GM23338 (cell line): ENCODE measurements around the gene YAP1. TPM values are rescaled to one million over a fixed set of nuclear protein-coding genes. Genes with fewer than 3 reads are reported as not detected.

ENCODE experiments used
- ATAC-seq: fragments of 200-7000 bp; cut with Tn5 transposase; 3 replicates; pipeline ENCODE4 v1.9.1; 2020
- DNase-seq: peaks from one replicate; pipeline ENCODE4 v3.0.0-alpha.2; 2015; ENCODE audit warnings: low spot score
- H2AFZ ChIP-seq: fragments of 200-600 bp; sonication (generic); 2 replicates; pipeline ENCODE4 v1.8.0; 2016; ENCODE audit warnings: antibody characterized with exemption, mild to moderate bottlenecking, moderate library complexity
- H3F3A ChIP-seq: fragments of 200-600 bp; sonication (generic); replicated peaks from 2 replicates; pipeline ENCODE4 v1.8.0; 2017; ENCODE audit warnings: antibody characterized with exemption, mixed run types, low read depth
- H3K27ac ChIP-seq: fragments of 200-600 bp; sonication (generic); 2 replicates; pipeline ENCODE4 v1.6.1; 2016; ENCODE audit warnings: low read depth
- H3K27me3 ChIP-seq: fragments of 200-600 bp; sonication (generic); 2 replicates; pipeline ENCODE4 v1.8.0; 2016; ENCODE audit warnings: mild to moderate bottlenecking, mixed run types, moderate library complexity; ENCODE audit not compliant: insufficient read depth
- H3K36me3 ChIP-seq: fragments of 200-600 bp; sonication (generic); 2 replicates; pipeline ENCODE4 v1.8.0; 2016; ENCODE audit warnings: mild to moderate bottlenecking; ENCODE audit not compliant: insufficient read depth
- H3K4me1 ChIP-seq: fragments of 200-600 bp; sonication (generic); 2 replicates; pipeline ENCODE4 v1.8.0; 2016; ENCODE audit warnings: mild to moderate bottlenecking, moderate library complexity; ENCODE audit not compliant: insufficient read depth
- H3K4me2 ChIP-seq: fragments of 200-600 bp; sonication (generic); 2 replicates; pipeline ENCODE4 v1.7.1; 2017; ENCODE audit warnings: mixed run types
- H3K4me3 ChIP-seq: fragments of 200-600 bp; sonication (generic); 2 replicates; pipeline ENCODE4 v1.6.1; 2016; ENCODE audit warnings: mixed run types
- H3K79me2 ChIP-seq: fragments of 200-600 bp; sonication (generic); replicated peaks from 2 replicates; pipeline ENCODE4 v1.8.0; 2017; ENCODE audit warnings: mild to moderate bottlenecking; ENCODE audit not compliant: insufficient read depth
- H3K9me2 ChIP-seq: fragments of 200-600 bp; sonication (generic); 2 replicates; pipeline ENCODE4 v1.8.0; 2017; ENCODE audit not compliant: insufficient read depth
- H4K20me1 ChIP-seq: fragments of 200-600 bp; sonication (generic); replicated peaks from 2 replicates; pipeline ENCODE4 v1.8.0; 2017; ENCODE audit warnings: mild to moderate bottlenecking; ENCODE audit not compliant: insufficient read depth
- H3K27ac Mint-ChIP-seq: 2 replicates; pipeline ENCODE4 v1.8.0; 2020; ENCODE audit warnings: inconsistent platforms, mild to moderate bottlenecking, moderate library complexity, mixed read lengths
- H3K27me3 Mint-ChIP-seq: 3 replicates; pipeline ENCODE4 v1.8.0; 2022; ENCODE audit warnings: low read depth, mild to moderate bottlenecking, moderate library complexity, mixed read lengths, inconsistent platforms; ENCODE audit not compliant: insufficient read depth, poor library complexity
- H3K36me3 Mint-ChIP-seq: 3 replicates; pipeline ENCODE4 v1.8.0; 2021; ENCODE audit warnings: low read depth, mild to moderate bottlenecking, inconsistent platforms, moderate library complexity, mixed read lengths
- H3K4me1 Mint-ChIP-seq: 3 replicates; pipeline ENCODE4 v1.8.0; 2020; ENCODE audit warnings: mild to moderate bottlenecking, inconsistent platforms, mixed read lengths
- H3K4me3 Mint-ChIP-seq: 3 replicates; pipeline ENCODE4 v1.8.0; 2021; ENCODE audit warnings: moderate library complexity, mild to moderate bottlenecking, inconsistent platforms, mixed read lengths
- H3K9me3 Mint-ChIP-seq: 3 replicates; pipeline ENCODE4 v1.8.0; 2020; ENCODE audit warnings: moderate library complexity, mild to moderate bottlenecking, inconsistent platforms, mixed read lengths
- CREB1 ChIP-seq: fragments of 250-450 bp; sonication (Bioruptor Pico); IDR thresholded peaks from 2 replicates; pipeline ENCODE4 v1.5.0; 2020; ENCODE audit warnings: low read depth, mild to moderate bottlenecking, moderate library complexity
- EZH2phosphoT487 ChIP-seq: fragments of 200-600 bp; sonication (generic); IDR thresholded peaks from one replicate; pipeline ENCODE4 v1.8.1; 2018; ENCODE audit warnings: antibody characterized with exemption; ENCODE audit not compliant: unreplicated experiment
- JUNB ChIP-seq: IDR thresholded peaks from one replicate; pipeline ENCODE4 v1.6.1; 2016; ENCODE audit warnings: antibody characterized with exemption; ENCODE audit not compliant: unreplicated experiment
- POLR2AphosphoS5 ChIP-seq: IDR thresholded peaks from 2 replicates; pipeline ENCODE4 v1.6.1; 2016; ENCODE audit warnings: antibody characterized with exemption, low read depth
- ZNF114 ChIP-seq: fragments of 250-450 bp; sonication (Bioruptor Pico); IDR thresholded peaks from 2 replicates; pipeline ENCODE4 v1.5.0; 2020; ENCODE audit warnings: mild to moderate bottlenecking, moderate library complexity
- ZNF331 ChIP-seq: fragments of 250-450 bp; sonication (Bioruptor Pico); IDR thresholded peaks from 2 replicates; pipeline ENCODE4 v1.5.0; 2020; ENCODE audit warnings: low read depth, mild to moderate bottlenecking, moderate library complexity
- polyA plus RNA-seq: library from polyadenylated mRNA; unstranded; fragments of >200 nt; fragmentation: Nextera tagmentation; extraction: Ambion mirVana; gene quantifications from 2 replicates; pipeline ENCODE4 v1.2.1, GENCODE V29; 2016
- total RNA-seq: library from RNA; depleted of rRNA; stranded (reverse); fragments of >200 nt; shearing (Covaris generic); gene quantifications from 2 replicates; pipeline ENCODE4 v1.2.3, GENCODE V29; 2014
- TF ChIP-seq, protein P1 (sequence below): IDR thresholded peaks from one replicate; pipeline ENCODE4 v1.6.1; 2018; ENCODE audit warnings: antibody characterized with exemption; ENCODE audit not compliant: unreplicated experiment
- TF ChIP-seq, protein P2 (sequence below): IDR thresholded peaks from 2 replicates; pipeline ENCODE4 v1.6.1; 2016; ENCODE audit warnings: antibody characterized with exemption
- TF ChIP-seq, protein P3 (sequence below), 2 experiments: fragments of 200-600 bp in 1 of 2; sonication (generic) in 1 of 2; conservative IDR thresholded peaks; 2 replicates each; pipeline versions ENCODE4 v1.5.1 to v1.6.1; 2016 to 2017; ENCODE audit warnings: antibody characterized with exemption in 2 of 2, low read depth in 2 of 2, mild to moderate bottlenecking in 2 of 2, moderate library complexity in 1 of 2
- TF ChIP-seq, protein P4 (sequence below): fragments of 250-450 bp; sonication (Bioruptor Pico); IDR thresholded peaks from 2 replicates; pipeline ENCODE4 v1.5.0; 2020; ENCODE audit warnings: mild to moderate bottlenecking, moderate library complexity

YAP1 gene
- total and polyA plus RNA-seq, 2 experiments from 2014 or later: 17.2 to 155 TPM

DNA sequence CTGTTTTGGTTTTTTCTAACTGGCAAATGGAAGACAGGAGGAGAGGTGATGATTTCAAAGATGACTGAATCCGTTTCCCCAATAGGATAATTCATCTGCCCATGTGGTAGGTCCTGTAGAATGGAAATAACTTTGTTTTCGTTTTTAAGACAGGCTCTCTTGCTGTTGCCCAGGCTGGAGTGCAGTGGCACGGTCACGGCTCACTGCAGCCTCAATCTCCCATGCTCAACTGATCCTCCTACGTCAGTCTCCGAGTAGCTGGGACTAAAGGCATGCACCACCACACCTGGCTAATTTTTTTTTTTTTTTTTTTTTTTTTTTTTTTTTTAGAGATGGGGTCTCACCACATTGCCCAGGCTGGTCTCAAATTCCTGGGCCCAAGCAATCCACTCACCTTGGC lies 129.7 kb downstream of the YAP1 start (continued):
- TF ChIP-seq, protein P1, sequence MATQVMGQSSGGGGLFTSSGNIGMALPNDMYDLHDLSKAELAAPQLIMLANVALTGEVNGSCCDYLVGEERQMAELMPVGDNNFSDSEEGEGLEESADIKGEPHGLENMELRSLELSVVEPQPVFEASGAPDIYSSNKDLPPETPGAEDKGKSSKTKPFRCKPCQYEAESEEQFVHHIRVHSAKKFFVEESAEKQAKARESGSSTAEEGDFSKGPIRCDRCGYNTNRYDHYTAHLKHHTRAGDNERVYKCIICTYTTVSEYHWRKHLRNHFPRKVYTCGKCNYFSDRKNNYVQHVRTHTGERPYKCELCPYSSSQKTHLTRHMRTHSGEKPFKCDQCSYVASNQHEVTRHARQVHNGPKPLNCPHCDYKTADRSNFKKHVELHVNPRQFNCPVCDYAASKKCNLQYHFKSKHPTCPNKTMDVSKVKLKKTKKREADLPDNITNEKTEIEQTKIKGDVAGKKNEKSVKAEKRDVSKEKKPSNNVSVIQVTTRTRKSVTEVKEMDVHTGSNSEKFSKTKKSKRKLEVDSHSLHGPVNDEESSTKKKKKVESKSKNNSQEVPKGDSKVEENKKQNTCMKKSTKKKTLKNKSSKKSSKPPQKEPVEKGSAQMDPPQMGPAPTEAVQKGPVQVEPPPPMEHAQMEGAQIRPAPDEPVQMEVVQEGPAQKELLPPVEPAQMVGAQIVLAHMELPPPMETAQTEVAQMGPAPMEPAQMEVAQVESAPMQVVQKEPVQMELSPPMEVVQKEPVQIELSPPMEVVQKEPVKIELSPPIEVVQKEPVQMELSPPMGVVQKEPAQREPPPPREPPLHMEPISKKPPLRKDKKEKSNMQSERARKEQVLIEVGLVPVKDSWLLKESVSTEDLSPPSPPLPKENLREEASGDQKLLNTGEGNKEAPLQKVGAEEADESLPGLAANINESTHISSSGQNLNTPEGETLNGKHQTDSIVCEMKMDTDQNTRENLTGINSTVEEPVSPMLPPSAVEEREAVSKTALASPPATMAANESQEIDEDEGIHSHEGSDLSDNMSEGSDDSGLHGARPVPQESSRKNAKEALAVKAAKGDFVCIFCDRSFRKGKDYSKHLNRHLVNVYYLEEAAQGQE: no peak
- TF ChIP-seq, protein P2, sequence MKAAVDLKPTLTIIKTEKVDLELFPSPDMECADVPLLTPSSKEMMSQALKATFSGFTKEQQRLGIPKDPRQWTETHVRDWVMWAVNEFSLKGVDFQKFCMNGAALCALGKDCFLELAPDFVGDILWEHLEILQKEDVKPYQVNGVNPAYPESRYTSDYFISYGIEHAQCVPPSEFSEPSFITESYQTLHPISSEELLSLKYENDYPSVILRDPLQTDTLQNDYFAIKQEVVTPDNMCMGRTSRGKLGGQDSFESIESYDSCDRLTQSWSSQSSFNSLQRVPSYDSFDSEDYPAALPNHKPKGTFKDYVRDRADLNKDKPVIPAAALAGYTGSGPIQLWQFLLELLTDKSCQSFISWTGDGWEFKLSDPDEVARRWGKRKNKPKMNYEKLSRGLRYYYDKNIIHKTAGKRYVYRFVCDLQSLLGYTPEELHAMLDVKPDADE: no peak
- no peak for TF ChIP-seq EZH2phosphoT487
- TF ChIP-seq, protein P3, sequence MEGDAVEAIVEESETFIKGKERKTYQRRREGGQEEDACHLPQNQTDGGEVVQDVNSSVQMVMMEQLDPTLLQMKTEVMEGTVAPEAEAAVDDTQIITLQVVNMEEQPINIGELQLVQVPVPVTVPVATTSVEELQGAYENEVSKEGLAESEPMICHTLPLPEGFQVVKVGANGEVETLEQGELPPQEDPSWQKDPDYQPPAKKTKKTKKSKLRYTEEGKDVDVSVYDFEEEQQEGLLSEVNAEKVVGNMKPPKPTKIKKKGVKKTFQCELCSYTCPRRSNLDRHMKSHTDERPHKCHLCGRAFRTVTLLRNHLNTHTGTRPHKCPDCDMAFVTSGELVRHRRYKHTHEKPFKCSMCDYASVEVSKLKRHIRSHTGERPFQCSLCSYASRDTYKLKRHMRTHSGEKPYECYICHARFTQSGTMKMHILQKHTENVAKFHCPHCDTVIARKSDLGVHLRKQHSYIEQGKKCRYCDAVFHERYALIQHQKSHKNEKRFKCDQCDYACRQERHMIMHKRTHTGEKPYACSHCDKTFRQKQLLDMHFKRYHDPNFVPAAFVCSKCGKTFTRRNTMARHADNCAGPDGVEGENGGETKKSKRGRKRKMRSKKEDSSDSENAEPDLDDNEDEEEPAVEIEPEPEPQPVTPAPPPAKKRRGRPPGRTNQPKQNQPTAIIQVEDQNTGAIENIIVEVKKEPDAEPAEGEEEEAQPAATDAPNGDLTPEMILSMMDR (conservative IDR thresholded peaks at IDR 0.05; ENCODE audit: low read depth in 2 of 2): no peak
- TF ChIP-seq CREB1: no peak
- no peak for TF ChIP-seq ZNF114 (CRISPR knock-in tag)
- TF ChIP-seq JUNB: no peak
- no peak for TF ChIP-seq ZNF331
- TF ChIP-seq POLR2AphosphoS5: no peak

DNA sequence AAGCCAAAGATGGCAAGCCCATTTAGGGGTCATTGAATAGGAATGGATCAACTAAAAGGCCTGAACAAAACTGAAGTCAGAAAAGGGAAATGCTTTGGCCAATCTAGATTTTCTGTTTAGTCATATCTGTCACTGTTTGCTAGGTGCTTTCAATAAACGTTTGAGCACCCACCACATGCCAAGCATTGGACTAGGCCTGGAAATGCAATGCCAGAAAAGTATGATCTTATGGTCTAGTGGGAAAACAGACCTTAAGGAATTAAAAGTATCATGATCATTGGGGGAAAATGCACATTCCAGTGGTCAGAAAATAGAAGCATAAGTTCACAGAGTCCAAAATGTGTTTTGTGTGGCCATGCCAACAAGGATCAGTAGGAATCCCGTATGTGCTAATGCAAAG lies 130.3 kb downstream of the YAP1 start:
- Histone ChIP-seq H3K27me3 (no peaks in the 10 kb centered on the region), H3K27ac (no peak overlapping the region), H3K4me2 (no peak overlapping the region), H2AFZ (no peak overlapping the region), H3F3A (no peaks in the 10 kb centered on the region), H3K36me3 (no peaks in the 10 kb centered on the region), H3K4me1 (peaks cover under 1% of the 10 kb centered on the region), H4K20me1 (no peaks in the 10 kb centered on the region), H3K79me2 (no peaks in the 10 kb centered on the region), H3K9me2 (no peaks in the 10 kb centered on the region), H3K4me3 (no peak overlapping the region)
- Mint-ChIP-seq H3K4me3 (no peak overlapping the region), H3K27ac (no peak overlapping the region), H3K9me3 (peaks cover 4% of the 10 kb centered on the region; the same call in 1 of the 3 replicates), H3K36me3 (no peaks in the 10 kb centered on the region), H3K27me3 (peaks cover 5% of the 10 kb centered on the region), H3K4me1 (peaks cover 15% of the 10 kb centered on the region; the same call in 2 of the 3 replicates)
- no peak for DNase-seq
- ATAC-seq: no peak
- TF ChIP-seq, protein P4, sequence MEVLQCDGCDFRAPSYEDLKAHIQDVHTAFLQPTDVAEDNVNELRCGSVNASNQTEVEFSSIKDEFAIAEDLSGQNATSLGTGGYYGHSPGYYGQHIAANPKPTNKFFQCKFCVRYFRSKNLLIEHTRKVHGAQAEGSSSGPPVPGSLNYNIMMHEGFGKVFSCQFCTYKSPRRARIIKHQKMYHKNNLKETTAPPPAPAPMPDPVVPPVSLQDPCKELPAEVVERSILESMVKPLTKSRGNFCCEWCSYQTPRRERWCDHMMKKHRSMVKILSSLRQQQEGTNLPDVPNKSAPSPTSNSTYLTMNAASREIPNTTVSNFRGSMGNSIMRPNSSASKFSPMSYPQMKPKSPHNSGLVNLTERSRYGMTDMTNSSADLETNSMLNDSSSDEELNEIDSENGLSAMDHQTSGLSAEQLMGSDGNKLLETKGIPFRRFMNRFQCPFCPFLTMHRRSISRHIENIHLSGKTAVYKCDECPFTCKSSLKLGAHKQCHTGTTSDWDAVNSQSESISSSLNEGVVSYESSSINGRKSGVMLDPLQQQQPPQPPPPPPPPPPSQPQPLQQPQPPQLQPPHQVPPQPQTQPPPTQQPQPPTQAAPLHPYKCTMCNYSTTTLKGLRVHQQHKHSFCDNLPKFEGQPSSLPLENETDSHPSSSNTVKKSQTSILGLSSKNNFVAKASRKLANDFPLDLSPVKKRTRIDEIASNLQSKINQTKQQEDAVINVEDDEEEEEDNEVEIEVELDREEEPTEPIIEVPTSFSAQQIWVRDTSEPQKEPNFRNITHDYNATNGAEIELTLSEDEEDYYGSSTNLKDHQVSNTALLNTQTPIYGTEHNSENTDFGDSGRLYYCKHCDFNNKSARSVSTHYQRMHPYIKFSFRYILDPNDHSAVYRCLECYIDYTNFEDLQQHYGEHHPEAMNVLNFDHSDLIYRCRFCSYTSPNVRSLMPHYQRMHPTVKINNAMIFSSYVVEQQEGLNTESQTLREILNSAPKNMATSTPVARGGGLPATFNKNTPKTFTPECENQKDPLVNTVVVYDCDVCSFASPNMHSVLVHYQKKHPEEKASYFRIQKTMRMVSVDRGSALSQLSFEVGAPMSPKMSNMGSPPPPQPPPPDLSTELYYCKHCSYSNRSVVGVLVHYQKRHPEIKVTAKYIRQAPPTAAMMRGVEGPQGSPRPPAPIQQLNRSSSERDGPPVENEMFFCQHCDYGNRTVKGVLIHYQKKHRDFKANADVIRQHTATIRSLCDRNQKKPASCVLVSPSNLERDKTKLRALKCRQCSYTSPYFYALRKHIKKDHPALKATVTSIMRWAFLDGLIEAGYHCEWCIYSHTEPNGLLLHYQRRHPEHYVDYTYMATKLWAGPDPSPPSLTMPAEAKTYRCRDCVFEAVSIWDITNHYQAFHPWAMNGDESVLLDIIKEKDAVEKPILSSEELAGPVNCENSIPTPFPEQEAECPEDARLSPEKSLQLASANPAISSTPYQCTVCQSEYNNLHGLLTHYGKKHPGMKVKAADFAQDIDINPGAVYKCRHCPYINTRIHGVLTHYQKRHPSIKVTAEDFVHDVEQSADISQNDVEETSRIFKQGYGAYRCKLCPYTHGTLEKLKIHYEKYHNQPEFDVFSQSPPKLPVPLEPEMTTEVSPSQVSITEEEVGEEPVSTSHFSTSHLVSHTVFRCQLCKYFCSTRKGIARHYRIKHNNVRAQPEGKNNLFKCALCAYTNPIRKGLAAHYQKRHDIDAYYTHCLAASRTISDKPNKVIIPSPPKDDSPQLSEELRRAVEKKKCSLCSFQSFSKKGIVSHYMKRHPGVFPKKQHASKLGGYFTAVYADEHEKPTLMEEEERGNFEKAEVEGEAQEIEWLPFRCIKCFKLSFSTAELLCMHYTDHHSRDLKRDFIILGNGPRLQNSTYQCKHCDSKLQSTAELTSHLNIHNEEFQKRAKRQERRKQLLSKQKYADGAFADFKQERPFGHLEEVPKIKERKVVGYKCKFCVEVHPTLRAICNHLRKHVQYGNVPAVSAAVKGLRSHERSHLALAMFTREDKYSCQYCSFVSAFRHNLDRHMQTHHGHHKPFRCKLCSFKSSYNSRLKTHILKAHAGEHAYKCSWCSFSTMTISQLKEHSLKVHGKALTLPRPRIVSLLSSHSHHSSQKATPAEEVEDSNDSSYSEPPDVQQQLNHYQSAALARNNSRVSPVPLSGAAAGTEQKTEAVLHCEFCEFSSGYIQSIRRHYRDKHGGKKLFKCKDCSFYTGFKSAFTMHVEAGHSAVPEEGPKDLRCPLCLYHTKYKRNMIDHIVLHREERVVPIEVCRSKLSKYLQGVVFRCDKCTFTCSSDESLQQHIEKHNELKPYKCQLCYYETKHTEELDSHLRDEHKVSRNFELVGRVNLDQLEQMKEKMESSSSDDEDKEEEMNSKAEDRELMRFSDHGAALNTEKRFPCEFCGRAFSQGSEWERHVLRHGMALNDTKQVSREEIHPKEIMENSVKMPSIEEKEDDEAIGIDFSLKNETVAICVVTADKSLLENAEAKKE (CRISPR knock-in tag): no peak
- TF ChIP-seq JUNB (no peak), ZNF331 (no peak), POLR2AphosphoS5 (no peak)
- TF ChIP-seq, protein P3 (conservative IDR thresholded peaks at IDR 0.05; ENCODE audit: low read depth in 2 of 2): no peak
